Urinary bladder (tissue), 4 donors: Measurements from ENCODE around the gene HSDL2. TPM values are rescaled to one million over a fixed set of nuclear protein-coding genes. Genes with fewer than 3 reads are reported as not detected.
A peak's percentile ranks its signal among the peaks of the same experiment; 100 is the strongest.
"Not testable (repeated sequence)": the region's sequence is repeated elsewhere in the genome, so short reads cannot be mapped to it uniquely, and the experiment has no call there.

Experiments used
- DNase-seq: peaks from one replicate; pipeline ENCODE4 v3.0.0-alpha.2; 2015; ENCODE audit errors: extremely low spot score
- H3K27ac ChIP-seq: one replicate; pipeline ENCODE4 v1.5.1; 2013; ENCODE audit warnings: low read depth, mild to moderate bottlenecking, moderate library complexity
- H3K36me3 ChIP-seq: one replicate; pipeline ENCODE4 v1.6.1; 2013; ENCODE audit warnings: mild to moderate bottlenecking, moderate library complexity; ENCODE audit not compliant: insufficient read depth
- H3K4me1 ChIP-seq: one replicate; pipeline ENCODE4 v1.6.1; 2013; ENCODE audit warnings: mild to moderate bottlenecking, moderate library complexity; ENCODE audit not compliant: insufficient read depth
- H3K4me3 ChIP-seq: one replicate; pipeline ENCODE4 v1.5.1; 2013; ENCODE audit warnings: low read depth, low read length
- WGBS: extraction: QIAGEN DNeasy Blood & Tissue Kit; methylation state at CpG from one replicate; pipeline ENCODE4 v1.1.7; 2013; 5-methylcytosine and 5-hydroxymethylcytosine counted together
- polyA plus RNA-seq: library from polyadenylated mRNA; stranded (reverse); fragments of 200-250 nt; gene quantifications from one replicate; pipeline ENCODE4 v1.2.3, GENCODE V29; 2013
- total RNA-seq: library from RNA; depleted of rRNA; stranded (reverse); fragments of >200 nt; gene quantifications from one replicate; pipeline ENCODE4 v1.2.3, GENCODE V29; 2014
- donor health status: healthy with polysubstance abuse.
- donor health status: healthy.

HSDL2 gene
- total and polyA plus RNA-seq, 2 donors: 31.3 to 63.5 TPM

DNA sequence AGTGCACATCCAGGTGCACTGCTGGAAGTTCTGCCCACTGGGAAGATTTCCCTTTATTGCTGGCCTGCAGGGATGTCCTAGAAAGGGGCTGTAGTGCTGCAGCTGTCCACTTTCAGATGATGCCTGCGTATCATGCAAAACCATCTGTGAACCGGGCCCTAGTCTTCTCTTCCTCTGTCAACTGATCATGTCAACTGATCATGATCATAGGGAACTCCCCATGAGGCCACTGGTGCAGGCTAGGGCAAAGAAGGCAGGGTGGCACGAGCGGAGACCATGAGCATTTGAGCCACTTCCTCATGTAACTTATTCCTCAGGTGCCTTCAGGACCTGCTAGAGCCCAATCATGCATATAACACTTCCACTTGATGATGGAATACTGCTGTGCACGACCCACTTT is 4.5 kb upstream of the HSDL2 start:
- no peak overlapping the region for H3K27ac ChIP-seq
- no peaks in the 10 kb centered on the region for H3K4me1 ChIP-seq
- no peak overlapping the region for H3K4me3 ChIP-seq
- peaks cover 5% of the 10 kb centered on the region for H3K36me3 ChIP-seq
- 94% methylated on average over 5 of the region's 5 CpGs for WGBS
- DNase-seq: no peak

DNA sequence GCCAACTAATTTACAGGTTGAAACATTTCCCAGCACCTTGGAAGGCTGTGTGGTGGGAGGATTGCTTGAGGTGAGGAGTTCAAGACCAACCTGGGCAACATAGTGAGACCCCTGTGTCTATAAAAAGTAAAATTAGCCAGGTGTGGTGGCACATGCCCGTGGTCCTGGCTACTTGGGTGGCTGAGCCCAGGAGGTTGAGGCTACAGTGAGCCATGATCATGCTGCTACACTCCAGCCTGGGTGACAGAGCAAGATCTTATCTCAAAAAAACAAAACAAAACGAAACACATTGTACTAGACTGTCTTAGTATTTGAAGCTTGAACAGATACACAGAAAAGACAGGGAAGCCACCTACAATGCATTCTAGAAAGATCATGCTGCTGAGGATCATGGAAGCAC is 2.8 kb upstream of the HSDL2 start:
- Histone ChIP-seq H3K4me3 (no peak overlapping the region), H3K27ac (no peak overlapping the region), H3K4me1 (no peaks in the 10 kb centered on the region), H3K36me3 (peaks cover 3% of the 10 kb centered on the region)
- no peak for DNase-seq
- WGBS: 54% methylated on average over 2 of the region's 2 CpGs

DNA sequence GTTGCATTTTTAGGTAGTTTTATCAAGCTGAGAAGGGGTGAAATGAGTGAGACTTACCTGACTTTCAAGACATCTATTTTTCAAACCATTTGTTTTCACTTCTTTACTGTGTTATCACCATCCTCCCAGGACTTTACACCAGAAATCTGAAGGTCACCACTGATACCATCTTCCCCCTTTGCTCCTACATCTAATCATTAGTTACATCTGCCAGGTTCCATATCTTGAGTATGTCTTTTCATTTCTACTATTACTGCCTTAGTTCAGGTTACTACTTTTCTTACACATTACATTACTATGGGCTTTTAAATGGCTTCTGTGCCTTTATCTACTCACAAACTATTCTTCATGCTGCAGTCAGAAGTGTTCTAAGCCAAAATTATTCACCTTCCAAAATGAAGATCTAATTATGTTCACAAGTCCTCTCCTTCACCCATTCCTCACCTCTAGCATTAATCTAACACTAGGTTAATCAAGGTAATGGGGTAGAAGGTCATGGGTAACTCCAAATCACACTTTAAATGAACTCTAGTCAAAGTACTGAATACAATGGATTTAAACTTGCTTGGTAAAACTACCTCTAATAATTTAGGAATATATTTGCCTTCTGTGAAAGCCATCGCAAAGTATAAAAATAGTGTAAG is 2.1 kb upstream of the HSDL2 start:
- no peak overlapping the region for H3K27ac ChIP-seq
- H3K36me3 ChIP-seq: peaks cover 3% of the 10 kb centered on the region
- no peak for DNase-seq
- no peak overlapping the region for H3K4me3 ChIP-seq
- 89% methylated on average over 1 of the region's 1 CpG for WGBS
- H3K4me1 ChIP-seq: no peaks in the 10 kb centered on the region

DNA sequence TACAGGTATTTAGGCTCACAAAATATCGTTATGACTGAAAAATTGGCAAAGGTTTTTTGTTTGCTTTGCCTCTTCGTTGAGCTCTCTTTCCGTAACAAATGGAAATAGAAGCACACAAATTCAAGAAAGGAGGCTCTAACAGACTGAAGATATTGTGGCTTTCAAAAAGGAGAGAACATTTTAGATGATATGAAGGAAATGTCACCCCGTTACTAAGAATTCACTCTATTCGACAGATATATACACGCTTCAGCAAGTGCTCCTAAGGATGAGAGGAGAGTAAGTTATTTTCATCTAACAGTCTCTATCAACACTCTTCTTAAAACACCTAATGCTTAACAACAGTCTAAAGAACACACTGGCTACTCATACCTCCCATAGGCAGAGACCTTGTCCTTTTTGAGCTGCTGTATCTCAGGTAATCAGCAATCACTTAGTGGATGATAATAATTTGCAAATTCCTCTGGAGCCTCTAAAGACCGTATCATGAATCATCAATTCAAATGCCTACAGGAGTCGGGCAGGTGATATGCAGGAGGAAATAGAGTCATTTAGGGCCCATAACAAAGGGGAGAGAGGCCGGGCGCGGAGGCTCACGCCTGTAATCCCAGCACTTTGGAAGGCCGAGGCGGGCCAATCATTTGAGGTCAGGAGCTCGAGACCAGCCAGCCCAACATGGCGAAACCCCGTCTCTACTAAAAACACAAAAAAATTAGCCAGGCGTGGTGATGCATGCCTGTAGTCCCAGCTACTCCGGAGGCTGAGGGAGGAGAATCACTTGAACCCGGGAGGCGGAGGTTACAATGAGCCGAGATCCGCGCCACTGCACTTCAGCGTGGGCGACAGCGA is 1.4 kb upstream of the HSDL2 start:
- no peaks in the 10 kb centered on the region for H3K4me1 ChIP-seq
- peak overlapping the region; percentile 87 for H3K4me3 ChIP-seq

DNA sequence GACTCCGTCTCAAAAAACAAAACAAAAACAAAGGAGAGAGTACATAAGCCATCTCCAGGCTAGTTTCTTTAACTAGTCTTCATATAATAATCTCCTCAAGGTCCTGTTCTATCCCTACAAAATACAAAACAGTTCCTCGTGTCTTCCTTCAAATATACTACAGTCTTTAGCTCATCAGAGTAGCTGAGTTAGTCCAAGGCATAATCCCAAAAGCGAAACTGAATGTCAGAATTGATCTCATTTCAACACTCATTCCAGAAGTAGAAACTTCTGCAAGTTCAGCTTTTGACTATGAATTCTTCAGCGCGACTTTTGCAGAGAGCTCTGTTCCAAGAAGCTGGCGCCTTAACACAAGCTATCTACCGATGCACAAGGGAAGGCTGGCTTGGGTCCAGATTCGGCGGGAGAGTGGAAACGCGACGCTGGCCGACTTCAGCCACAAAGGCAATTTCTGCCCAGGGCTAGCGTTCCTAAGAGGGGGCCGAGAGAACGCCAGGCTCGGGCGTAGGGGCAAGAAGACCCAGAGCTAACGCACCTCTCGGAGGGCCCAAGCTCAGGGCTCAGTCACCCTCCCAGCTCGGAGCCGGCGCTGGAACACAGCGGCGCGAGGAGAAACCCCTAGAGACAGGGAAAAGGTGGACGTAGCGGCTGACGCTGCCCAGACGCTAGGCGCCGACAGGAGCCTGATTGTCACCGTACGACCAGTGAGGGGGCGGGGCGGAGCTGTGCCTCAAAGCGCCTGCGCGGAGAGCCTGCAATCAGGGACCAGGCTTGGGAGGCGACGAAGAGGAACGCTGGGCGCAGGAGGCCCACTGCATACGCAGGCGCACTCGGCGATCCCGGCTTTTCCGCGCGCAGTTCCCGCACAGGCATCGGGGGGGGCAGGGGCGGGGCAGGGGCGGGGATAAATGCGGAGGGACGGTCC is 469 bp upstream of the HSDL2 start:
- peak; percentile 95 for DNase-seq
- Histone ChIP-seq H3K27ac (peak overlapping the region; percentile 99), H3K4me1 (no peaks in the 10 kb centered on the region), H3K4me3 (peak overlapping the region; percentile 87), H3K36me3 (no peaks in the 10 kb centered on the region)
- under 1% methylated on average over 57 of the region's 57 CpGs for WGBS

More for the DNA sequence above, 1.4 kb upstream of the HSDL2 start:
- no peak for DNase-seq
- Histone ChIP-seq H3K27ac (peak overlapping the region; percentile 93), H3K36me3 (peaks cover 3% of the 10 kb centered on the region)
- 28% methylated on average over 27 of the region's 27 CpGs for WGBS

DNA sequence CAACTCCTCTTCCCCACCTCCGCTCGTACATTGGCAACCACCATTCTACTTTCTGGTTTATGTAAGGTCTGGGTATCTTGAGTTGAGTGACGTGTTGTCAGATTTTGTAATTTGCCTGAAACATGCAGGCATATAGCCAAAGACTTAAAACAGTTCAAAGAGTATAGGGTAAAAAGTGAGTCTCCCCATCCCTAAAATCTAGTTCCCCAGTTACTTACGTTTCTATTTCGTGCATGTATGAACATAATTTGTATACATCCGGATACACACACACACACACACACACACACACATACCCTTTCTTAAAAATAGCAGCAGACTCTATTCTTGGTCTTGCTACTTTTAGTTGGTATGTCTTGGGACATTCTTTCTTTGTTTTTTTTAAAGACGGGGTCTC is 915 bp downstream of the HSDL2 start:
- Histone ChIP-seq H3K4me1 (no peaks in the 10 kb centered on the region), H3K27ac (peak overlapping the region; percentile 99), H3K36me3 (no peaks in the 10 kb centered on the region), H3K4me3 (peak overlapping the region; percentile 87)
- DNase-seq: no peak
- 39% methylated on average over 7 of the region's 7 CpGs for WGBS

DNA sequence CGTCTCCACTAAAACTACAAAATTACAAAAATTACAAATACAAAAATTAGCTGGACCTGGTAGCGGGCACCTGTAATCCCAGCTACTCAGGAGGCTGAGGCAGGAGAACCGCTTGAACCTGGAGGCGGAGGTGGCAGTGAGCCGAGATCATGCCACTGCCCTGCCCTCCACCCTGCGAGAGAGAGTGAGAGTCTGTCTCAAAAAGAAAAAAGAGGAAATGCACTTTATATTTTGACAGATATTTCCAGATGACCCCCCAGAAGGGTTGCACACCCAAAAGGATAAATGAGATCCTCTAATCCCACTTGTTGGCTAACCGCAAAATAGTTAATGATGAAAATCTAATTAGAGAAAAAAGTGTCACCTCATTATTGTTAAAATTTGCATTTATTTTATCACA is 2.2 kb downstream of the HSDL2 start:
- Histone ChIP-seq H3K36me3 (no peaks in the 10 kb centered on the region), H3K4me1 (no peaks in the 10 kb centered on the region), H3K27ac (no peak overlapping the region), H3K4me3 (no peak overlapping the region)
- WGBS: 90% methylated on average over 7 of the region's 7 CpGs
- DNase-seq: no peak

DNA sequence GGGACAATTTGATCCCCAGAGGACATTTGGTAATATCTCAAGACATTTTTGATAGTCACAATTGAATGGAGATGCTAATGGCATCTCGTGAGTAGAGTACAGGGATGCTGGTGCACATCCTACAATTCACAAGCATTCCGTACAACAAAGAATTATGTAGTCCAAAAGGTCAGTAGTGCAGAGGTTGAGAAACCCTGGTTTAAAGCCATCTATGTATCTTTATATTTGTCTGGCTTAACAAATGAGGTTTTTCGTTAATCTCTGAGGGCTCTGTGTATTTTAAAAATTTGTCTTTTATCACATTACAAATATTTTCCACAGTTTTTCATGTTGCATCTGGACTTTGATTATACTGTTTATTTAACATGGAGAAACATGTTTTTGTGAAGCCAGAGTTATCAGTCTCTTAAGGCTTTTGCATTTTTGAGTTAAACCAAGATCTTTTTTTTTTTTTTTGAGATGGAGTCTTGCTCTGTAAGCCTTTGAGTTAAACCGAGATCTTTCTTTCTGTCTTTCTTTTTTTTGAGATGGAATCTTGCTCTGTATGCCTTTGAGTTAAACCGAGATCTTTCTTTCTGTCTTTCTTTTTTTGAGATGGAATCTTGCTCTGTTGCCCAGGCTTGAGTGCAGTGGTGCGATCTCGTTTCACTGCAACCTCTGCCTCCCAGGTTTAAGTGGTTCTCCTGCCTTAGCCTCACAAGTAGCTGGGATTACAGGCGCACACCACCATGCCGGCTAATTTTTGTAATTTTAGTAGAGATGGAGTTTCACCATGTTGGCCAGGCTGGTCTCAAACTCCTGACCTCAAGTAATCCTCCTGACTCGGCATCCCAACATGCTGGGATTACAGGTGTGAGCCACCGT is 2.8 kb downstream of the HSDL2 start:
- Histone ChIP-seq H3K4me1 (no peaks in the 10 kb centered on the region), H3K4me3 (no peak overlapping the region), H3K36me3 (peaks cover 2% of the 10 kb centered on the region), H3K27ac (no peak overlapping the region)
- WGBS: 64% methylated on average over 11 of the region's 11 CpGs
- no peak for DNase-seq

DNA sequence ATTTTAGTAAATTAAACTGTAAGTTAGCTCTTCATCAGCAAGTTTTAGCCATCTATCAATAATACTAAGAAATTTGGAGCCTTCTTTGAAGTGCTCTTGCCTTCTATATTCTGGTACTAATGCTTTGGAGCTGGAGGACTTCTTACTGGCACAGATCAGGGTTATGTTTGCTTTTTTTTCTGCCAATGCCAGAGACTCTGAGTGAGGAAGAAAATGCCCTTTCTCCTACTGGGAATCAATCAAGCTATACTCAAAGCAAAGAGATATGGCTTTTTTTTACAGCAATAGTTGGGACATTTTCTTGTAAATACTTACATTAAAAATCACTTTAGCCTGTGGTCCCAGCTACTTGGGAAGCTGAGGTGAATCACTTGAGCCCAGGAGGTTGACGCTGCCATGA is 4.3 kb downstream of the HSDL2 start:
- 68% methylated on average over 1 of the region's 1 CpG for WGBS
- peaks cover 2% of the 10 kb centered on the region for H3K36me3 ChIP-seq
- no peak overlapping the region for H3K4me3 ChIP-seq
- no peaks in the 10 kb centered on the region for H3K4me1 ChIP-seq
- peak overlapping the region; percentile 62 for H3K27ac ChIP-seq
- DNase-seq: no peak

DNA sequence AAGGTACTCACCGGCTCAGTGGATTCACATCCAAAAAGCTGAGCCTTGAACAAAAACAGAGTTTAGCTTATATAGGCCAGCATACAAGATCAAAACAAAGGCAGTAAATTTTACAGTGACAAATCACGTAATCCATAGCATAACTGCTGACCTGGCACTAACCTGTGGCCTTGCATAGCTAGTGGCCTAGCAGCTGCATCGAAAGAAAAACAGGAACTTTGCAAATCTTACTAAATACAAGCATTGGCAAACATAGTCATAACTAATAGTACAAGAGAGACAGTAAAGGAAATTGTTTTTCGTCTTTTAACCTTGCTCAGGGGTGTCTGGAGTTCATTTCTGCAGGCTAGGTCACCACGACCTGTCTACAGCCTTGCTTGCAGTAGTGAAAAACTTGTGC is 4.8 kb downstream of the HSDL2 start:
- H3K4me3 ChIP-seq: no peak overlapping the region
- H3K36me3 ChIP-seq: peaks cover 2% of the 10 kb centered on the region
- peak overlapping the region; percentile 62 for H3K27ac ChIP-seq
- 51% methylated on average over 5 of the region's 5 CpGs for WGBS
- DNase-seq: no peak
- no peaks in the 10 kb centered on the region for H3K4me1 ChIP-seq

DNA sequence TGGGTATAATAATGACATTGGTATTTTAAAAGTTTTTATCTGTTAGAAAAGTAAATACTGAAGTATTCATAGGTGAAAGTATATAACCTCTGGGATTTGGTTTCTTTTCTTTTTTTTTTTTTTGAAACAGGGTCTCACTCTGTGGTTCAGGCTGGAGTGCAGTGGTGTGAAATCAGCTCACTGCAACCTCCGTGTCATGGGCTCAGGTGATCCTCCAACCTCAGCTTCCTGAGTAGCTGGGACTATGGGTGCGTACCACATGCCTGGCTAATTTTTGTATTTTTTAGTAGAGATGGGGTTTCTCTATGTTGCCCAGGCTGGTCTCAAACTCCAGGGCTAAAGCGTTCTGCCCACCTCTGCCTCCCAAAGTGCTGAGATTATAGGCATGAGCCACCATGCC is 7.2 kb downstream of the HSDL2 start:
- WGBS: 94% methylated on average over 3 of the region's 3 CpGs
- Histone ChIP-seq H3K27ac (no peak overlapping the region), H3K4me1 (no peaks in the 10 kb centered on the region), H3K4me3 (no peak overlapping the region), H3K36me3 (peaks cover 2% of the 10 kb centered on the region)
- no peak for DNase-seq

DNA sequence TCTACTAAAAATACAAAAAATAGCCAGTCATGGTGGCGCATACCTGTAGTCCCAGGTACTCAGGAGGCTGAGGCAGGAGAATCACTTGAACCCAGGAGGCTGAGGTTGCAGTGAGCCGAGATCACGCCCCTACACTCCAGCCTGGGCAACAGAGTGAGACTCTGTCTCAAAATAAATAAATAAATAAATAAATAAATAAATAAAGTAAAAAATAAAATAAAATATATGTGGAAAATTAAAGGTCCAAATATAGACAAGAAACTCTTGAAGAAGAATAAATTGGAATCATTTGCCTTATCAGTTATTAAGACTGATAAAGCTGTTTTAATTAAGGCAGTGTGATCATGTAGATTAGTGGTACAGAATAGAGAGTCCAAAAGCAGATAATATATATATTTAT is 10.0 kb downstream of the HSDL2 start:
- not testable (repeated sequence) for H3K36me3 ChIP-seq, DNase-seq, H3K4me3 ChIP-seq, H3K27ac ChIP-seq, H3K4me1 ChIP-seq
- WGBS: over 99% methylated on average over 3 of the region's 3 CpGs
